Measurements from ENCODE around the gene MAP3K5. TPM values are rescaled to one million over a fixed set of nuclear protein-coding genes. Genes with fewer than 3 reads are reported as not detected.

MAP3K5 gene
- total RNA-seq, 1 experiment from 2014 or later, result 8.1 TPM

- ChIA-PET CTCF (interaction anchor here (0.7 kb wide), 1 partner anchor 44 kb away, joined by 4 read pairs; no protein-coding TSS in a partner anchor), POLR2A (interaction anchor here (0.7 kb wide), 1 partner anchor 33 kb away, joined by 3 read pairs; no protein-coding TSS in a partner anchor)
- Histone ChIP-seq H3K4me3 (ENCODE audit: low read depth in 2 of 2, low read length in 2 of 2) (no peak overlapping the region), H3K9me3 (ENCODE audit: control insufficient read depth, insufficient read depth, low read depth, low read length) (no peaks in the 10 kb centered on the region), H3K36me3 (ENCODE audit: control insufficient read depth, insufficient read depth, low read length) (no peaks in the 10 kb centered on the region), H3K4me1 (ENCODE audit: control insufficient read depth, insufficient read depth, low read length) (no peaks in the 10 kb centered on the region), H3K27ac (ENCODE audit: low read length) (no peak overlapping the region), H3K27me3 (ENCODE audit: control insufficient read depth, insufficient read depth, low read length) (no peaks in the 10 kb centered on the region)
- TF ChIP-seq CTCF (IDR thresholded peaks at IDR 0.05) (no peak), POLR2AphosphoS5 (IDR thresholded peaks at IDR 0.05; ENCODE audit: low read depth, low read length) (no peak), SIN3A (IDR thresholded peaks at IDR 0.05; ENCODE audit: borderline replicate concordance, insufficient read depth, low read depth, low read length) (no peak)
- DNase-seq (ENCODE audit: low read depth, low spot score), result no peak
- intact Hi-C loops (cut with micrococcal nuclease; ENCODE audit: unreplicated experiment), result no loop called here
- no TSS peak for BruUV-seq (replicated peaks)
- no peak for ATAC-seq
- in situ Hi-C loops (cut with HindIII; ENCODE audit: low pct_unique_long_range_greater_than_20kb, low sequenced_read_pairs), result no loop called here
Measured at GRCh38 chr6:136627191-136627590, 165.1 kb downstream of the MAP3K5 start.

DNA sequence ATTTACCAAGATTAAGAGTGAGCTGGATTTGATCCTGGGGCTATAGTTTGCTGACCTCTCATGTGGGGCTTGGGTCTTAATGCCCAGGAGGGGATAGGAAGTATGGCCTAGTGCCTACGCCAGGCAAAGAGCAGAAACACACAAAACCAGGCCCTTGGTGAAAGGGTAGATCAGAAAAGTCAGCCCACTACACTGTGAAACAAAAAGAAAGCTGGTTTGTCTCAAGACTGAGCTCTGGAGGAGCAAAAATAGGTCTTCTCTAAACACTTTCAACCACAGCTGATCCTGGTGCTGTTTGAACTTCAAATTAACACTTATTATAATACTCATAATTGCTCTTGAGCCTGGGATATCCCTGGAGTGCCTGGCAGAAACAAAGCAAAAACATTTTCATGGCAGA, 167.0 kb downstream of the MAP3K5 start:
- ATAC-seq (no peak), DNase-seq (ENCODE audit: low read depth, low spot score) (no peak)
- in situ Hi-C loops (cut with HindIII; ENCODE audit: low pct_unique_long_range_greater_than_20kb, low sequenced_read_pairs), result no loop called here
- Histone ChIP-seq H3K4me1 (ENCODE audit: control insufficient read depth, insufficient read depth, low read length) (no peaks in the 10 kb centered on the region), H3K27ac (ENCODE audit: low read length) (no peak overlapping the region), H3K27me3 (ENCODE audit: control insufficient read depth, insufficient read depth, low read length) (no peaks in the 10 kb centered on the region), H3K9me3 (ENCODE audit: control insufficient read depth, insufficient read depth, low read depth, low read length) (no peaks in the 10 kb centered on the region), H3K36me3 (ENCODE audit: control insufficient read depth, insufficient read depth, low read length) (no peaks in the 10 kb centered on the region), H3K4me3 (ENCODE audit: low read depth in 2 of 2, low read length in 2 of 2) (no peak overlapping the region)
- CTCF ChIA-PET, result no interaction called here
- POLR2A ChIA-PET, result no interaction called here
- no TSS peak for BruUV-seq (replicated peaks)
- no peak for TF ChIP-seq TCF7L2 (IDR thresholded peaks at IDR 0.05; ENCODE audit: low read depth, low read length)
- no peak for TF ChIP-seq SIN3A (IDR thresholded peaks at IDR 0.05; ENCODE audit: borderline replicate concordance, insufficient read depth, low read depth, low read length)
- no peak for TF ChIP-seq CTCF (IDR thresholded peaks at IDR 0.05)
- TF ChIP-seq POLR2AphosphoS5 (IDR thresholded peaks at IDR 0.05; ENCODE audit: low read depth, low read length), result no peak
- TF ChIP-seq, protein P1, sequence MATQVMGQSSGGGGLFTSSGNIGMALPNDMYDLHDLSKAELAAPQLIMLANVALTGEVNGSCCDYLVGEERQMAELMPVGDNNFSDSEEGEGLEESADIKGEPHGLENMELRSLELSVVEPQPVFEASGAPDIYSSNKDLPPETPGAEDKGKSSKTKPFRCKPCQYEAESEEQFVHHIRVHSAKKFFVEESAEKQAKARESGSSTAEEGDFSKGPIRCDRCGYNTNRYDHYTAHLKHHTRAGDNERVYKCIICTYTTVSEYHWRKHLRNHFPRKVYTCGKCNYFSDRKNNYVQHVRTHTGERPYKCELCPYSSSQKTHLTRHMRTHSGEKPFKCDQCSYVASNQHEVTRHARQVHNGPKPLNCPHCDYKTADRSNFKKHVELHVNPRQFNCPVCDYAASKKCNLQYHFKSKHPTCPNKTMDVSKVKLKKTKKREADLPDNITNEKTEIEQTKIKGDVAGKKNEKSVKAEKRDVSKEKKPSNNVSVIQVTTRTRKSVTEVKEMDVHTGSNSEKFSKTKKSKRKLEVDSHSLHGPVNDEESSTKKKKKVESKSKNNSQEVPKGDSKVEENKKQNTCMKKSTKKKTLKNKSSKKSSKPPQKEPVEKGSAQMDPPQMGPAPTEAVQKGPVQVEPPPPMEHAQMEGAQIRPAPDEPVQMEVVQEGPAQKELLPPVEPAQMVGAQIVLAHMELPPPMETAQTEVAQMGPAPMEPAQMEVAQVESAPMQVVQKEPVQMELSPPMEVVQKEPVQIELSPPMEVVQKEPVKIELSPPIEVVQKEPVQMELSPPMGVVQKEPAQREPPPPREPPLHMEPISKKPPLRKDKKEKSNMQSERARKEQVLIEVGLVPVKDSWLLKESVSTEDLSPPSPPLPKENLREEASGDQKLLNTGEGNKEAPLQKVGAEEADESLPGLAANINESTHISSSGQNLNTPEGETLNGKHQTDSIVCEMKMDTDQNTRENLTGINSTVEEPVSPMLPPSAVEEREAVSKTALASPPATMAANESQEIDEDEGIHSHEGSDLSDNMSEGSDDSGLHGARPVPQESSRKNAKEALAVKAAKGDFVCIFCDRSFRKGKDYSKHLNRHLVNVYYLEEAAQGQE (IDR thresholded peaks at IDR 0.05; ENCODE audit: insufficient read depth in 1 of 2, low read depth in 2 of 2, low read length in 1 of 2), result no peak
- intact Hi-C loops (cut with micrococcal nuclease; ENCODE audit: unreplicated experiment), result no loop called here

Measured in Panc1 (cell line).